ENCODE measurements around the gene UBE3D.

GRCh38 chr6:82996156-82996555 is 69.5 kb downstream of the UBE3D start:
- TF ChIP-seq CTCF (IDR thresholded peaks at IDR 0.05) (no peak), POLR2A (IDR thresholded peaks at IDR 0.05) (no peak)

Measured in uterus (tissue), 2 donors.